Tibial artery (tissue), 4 donors: ENCODE measurements around the gene PPP1R3D.
"Not testable (repeated sequence)": the region's sequence is repeated elsewhere in the genome, so short reads cannot be mapped to it uniquely, and the experiment has no call there.

Source experiments
- DNase-seq, 2 donors: peaks; one replicate each; pipeline ENCODE4 v3.0.0-alpha.2; 2019
- H3K27ac ChIP-seq, 2 donors: fragments of 200-600 bp; sonication (generic) in 1 of 2; 1 replicate in 1 of 2; 2 replicates in 1 of 2; pipeline ENCODE4 v1.5.1; 2018 to 2019; ENCODE audit warnings: mild to moderate bottlenecking in 1 of 2
- H3K27me3 ChIP-seq, 2 donors: fragments of 200-600 bp; sonication (generic) in 1 of 2; one replicate each; pipeline versions ENCODE4 v1.5.1 to v1.6.0; 2016 to 2019
- H3K36me3 ChIP-seq, 3 donors: fragments of 200-600 bp; sonication (generic) in 2 of 3; one replicate each; pipeline ENCODE4 v1.5.1; 2016 to 2019; ENCODE audit warnings: mild to moderate bottlenecking in 2 of 3
- H3K4me1 ChIP-seq, 4 donors: fragments of 200-600 bp; sonication (generic) in 2 of 4; 1 replicate in 3 of 4; 2 replicates in 1 of 4; pipeline ENCODE4 v1.5.1; 2016 to 2019
- H3K4me3 ChIP-seq, 2 donors: fragments of 200-600 bp; sonication (generic) in 1 of 2; 1 replicate in 1 of 2; 2 replicates in 1 of 2; pipeline ENCODE4 v1.5.1; 2018 to 2019; ENCODE audit warnings: mild to moderate bottlenecking in 2 of 2
- H3K9me3 ChIP-seq, 3 donors: fragments of 200-600 bp; sonication (generic) in 1 of 3; one replicate each; pipeline ENCODE4 v1.5.1; 2016 to 2019
- CTCF ChIP-seq, 2 experiments: fragments of 200-600 bp in 1 of 2; fragments of 450-650 bp in 1 of 2; IDR thresholded peaks; one replicate each; pipeline ENCODE4 v1.5.1; 2017 to 2019; ENCODE audit warnings: antibody characterized with exemption in 2 of 2, mild to moderate bottlenecking in 1 of 2, moderate library complexity in 1 of 2
- intact Hi-C: fragments of 100-400 bp; cut with DNase I; formaldehyde crosslinking; loops from one replicate; pipeline ENCODE4 v1.15.0; 2023; ENCODE audit warnings: low total_unique reads

The PPP1R3D gene

DNA sequence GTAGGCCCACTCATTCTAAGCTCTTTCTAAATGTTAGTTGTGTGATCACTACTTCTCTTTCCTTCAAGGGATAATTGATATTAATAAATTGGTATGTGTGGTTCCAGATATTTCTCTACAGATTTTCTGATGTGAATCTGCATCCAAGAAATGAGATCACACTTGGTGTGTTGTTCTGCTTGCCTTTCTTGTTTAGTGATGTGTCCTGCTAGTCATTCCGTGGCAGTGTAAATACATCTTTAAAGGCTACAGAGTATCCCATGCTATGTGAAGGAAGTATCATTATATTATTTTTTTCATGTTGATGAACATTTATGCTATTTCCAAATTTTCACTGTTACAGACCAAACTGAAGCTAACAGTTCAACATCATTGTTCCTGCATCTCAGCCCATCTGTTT lies 31.3 kb upstream of the PPP1R3D start:
- no peak overlapping the region for H3K27ac ChIP-seq
- H3K27me3 ChIP-seq = no peaks in the 10 kb centered on the region
- no peaks in the 10 kb centered on the region for H3K4me1 ChIP-seq
- H3K9me3 ChIP-seq = no peaks in the 10 kb centered on the region
- intact Hi-C loops = no loop called here
- H3K4me3 ChIP-seq = no peak overlapping the region
- DNase-seq = no peak
- H3K36me3 ChIP-seq = no peaks in the 10 kb centered on the region
- no peak for TF ChIP-seq CTCF (IDR thresholded peaks at IDR 0.05)

DNA sequence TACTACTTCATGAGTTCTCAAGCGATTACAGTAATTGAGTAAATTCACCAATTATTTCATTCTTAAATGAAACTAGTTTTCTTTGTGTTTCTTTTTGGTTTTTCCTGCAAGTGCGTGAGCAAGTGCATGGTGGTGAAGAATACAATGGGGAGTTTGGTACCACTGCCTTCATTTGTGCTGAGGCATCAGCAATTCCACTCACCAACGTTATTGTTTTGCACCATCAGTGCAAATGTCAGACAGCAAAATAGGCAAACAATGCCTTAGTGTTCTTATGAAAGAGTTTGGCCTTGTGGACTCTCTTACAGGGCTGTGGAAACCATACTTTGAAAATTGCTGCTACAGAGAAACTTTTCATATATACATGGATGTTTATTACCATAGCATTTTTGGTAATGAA lies 26.3 kb upstream of the PPP1R3D start:
- Histone ChIP-seq H3K4me3 (no peak overlapping the region), H3K27ac (no peak overlapping the region), H3K36me3 (no peaks in the 10 kb centered on the region), H3K4me1 (no peaks in the 10 kb centered on the region), H3K9me3 (no peaks in the 10 kb centered on the region), H3K27me3 (no peaks in the 10 kb centered on the region)
- intact Hi-C loops = no loop called here
- DNase-seq = no peak
- TF ChIP-seq CTCF (IDR thresholded peaks at IDR 0.05) = no peak

DNA sequence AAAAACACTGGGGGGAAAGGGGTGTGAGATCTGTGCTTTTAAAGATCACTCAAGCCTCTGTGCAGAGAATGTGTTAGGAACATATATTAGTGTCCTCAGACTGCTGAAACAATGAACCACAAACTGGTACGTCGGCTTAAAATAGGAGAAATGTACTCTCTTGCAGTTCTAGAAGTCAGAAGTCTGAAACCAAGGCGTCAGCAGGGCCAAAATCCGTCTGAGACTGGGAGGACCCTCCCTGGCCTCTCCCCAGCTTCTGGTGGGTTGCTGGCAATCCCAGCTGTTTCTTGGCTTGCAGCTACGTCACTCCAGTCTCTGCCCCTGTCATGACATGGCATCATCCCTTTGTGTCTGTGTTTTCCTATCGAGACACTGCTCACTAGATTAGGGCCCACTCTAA lies 22.1 kb upstream of the PPP1R3D start:
- H3K4me1 ChIP-seq = no peaks in the 10 kb centered on the region
- H3K27me3 ChIP-seq = no peaks in the 10 kb centered on the region
- peaks cover 0 to 15% (median 12%) of the 10 kb centered on the region in 3 donors for H3K36me3 ChIP-seq
- TF ChIP-seq CTCF (IDR thresholded peaks at IDR 0.05) = no peak
- H3K27ac ChIP-seq = no peak overlapping the region
- intact Hi-C loops = no loop called here
- DNase-seq = no peak
- H3K9me3 ChIP-seq = no peaks in the 10 kb centered on the region
- H3K4me3 ChIP-seq = no peak overlapping the region

DNA sequence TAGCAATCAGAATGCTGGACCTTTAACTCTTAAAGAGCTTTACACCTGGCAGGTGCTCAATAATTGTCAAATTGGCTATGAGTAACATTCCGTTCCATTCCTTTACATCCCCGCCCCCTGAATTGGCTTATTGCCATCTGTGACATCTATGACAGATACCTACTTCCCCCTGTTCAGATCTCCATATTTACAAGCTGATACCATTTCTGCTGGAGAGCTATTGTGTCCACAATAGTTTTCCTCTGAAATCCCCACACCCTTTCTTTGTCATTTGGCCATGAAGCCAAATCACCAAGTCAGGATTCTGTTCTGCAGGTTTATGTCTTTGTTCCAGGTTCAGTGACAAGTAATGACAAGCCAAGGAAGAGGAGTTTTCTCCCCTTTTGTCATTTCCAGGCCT lies 21.3 kb upstream of the PPP1R3D start:
- TF ChIP-seq CTCF (IDR thresholded peaks at IDR 0.05) = no peak
- no peaks in the 10 kb centered on the region for H3K9me3 ChIP-seq
- no peak for DNase-seq
- no peak overlapping the region for H3K27ac ChIP-seq
- H3K36me3 ChIP-seq = peaks cover 0 to 15% (median 12%) of the 10 kb centered on the region in 3 donors
- no peaks in the 10 kb centered on the region for H3K27me3 ChIP-seq
- H3K4me3 ChIP-seq = no peak overlapping the region
- H3K4me1 ChIP-seq = no peaks in the 10 kb centered on the region
- intact Hi-C loops = no loop called here

DNA sequence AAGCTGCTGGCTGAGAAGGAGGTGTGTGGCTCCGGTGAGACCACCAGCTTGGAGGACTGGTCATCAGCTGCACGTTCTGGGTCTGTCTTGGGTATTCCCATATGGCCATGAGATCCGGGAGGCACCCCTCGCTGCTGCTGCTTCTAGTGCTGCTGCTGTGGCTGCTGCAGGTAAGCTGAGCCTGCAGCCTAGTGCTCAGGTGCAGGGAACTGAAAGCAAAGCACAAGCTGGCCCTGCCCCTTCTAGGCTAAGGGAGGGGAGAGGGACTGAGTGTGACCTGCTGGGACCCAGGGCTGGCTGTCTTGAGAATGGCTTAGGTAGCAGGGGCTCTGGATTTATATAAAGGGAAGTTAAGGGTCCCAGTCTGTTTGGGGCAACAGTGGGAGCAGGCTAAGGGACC lies 18.5 kb upstream of the PPP1R3D start:
- Histone ChIP-seq H3K36me3 (peaks cover 0 to 15% (median 12%) of the 10 kb centered on the region in 3 donors), H3K9me3 (no peaks in the 10 kb centered on the region), H3K27me3 (no peaks in the 10 kb centered on the region), H3K4me3 (no peak overlapping the region), H3K4me1 (no peaks in the 10 kb centered on the region), H3K27ac (no peak overlapping the region)
- intact Hi-C loops = no loop called here
- no peak for TF ChIP-seq CTCF (IDR thresholded peaks at IDR 0.05)
- no peak for DNase-seq

GRCh38 chr20:59958123-59958522 lies 18.0 kb upstream of the PPP1R3D start, which contains the start of gene CDH26:
Gene CDH26 (plus strand): TSS chr20:59958423. CDS start chr20:59958727, 304 bp downstream.
- Histone ChIP-seq H3K27me3 (no peaks in the 10 kb centered on the region), H3K9me3 (no peaks in the 10 kb centered on the region), H3K27ac (no peak within 1 kb of the TSS), H3K4me1 (no peaks in the 10 kb centered on the region), H3K4me3 (no peak within 1 kb of the TSS), H3K36me3 (peaks cover 0 to 15% (median 12%) of the 10 kb centered on the region in 3 donors)
- TF ChIP-seq CTCF (IDR thresholded peaks at IDR 0.05) = no peak
- no peak for DNase-seq
- intact Hi-C loops = no loop called here

GRCh38 chr20:59957568-59957967 lies 17.5 kb upstream of the PPP1R3D start:
- intact Hi-C loops, H3K4me1 ChIP-seq, H3K4me3 ChIP-seq, H3K27me3 ChIP-seq, DNase-seq, H3K27ac ChIP-seq, H3K9me3 ChIP-seq: not testable (repeated sequence)
- H3K36me3 ChIP-seq = peaks cover 0 to 15% (median 12%) of the 10 kb centered on the region in 3 donors
